HL-60 (cell line): Measurements from ENCODE around the gene OVCA2.

Source experiments
- DNase-seq, 2 experiments: peaks; one replicate each; pipeline ENCODE4 v3.0.0-alpha.2; 2010 to 2020; ENCODE audit warnings: low read depth in 1 of 2, low spot score in 1 of 2
- H3K27ac ChIP-seq: fragments of 250-450 bp; sonication (Bioruptor Pico); replicated peaks from 2 replicates; pipeline ENCODE4 v1.5.1; 2020; ENCODE audit warnings: mild to moderate bottlenecking, moderate library complexity
- H3K27me3 ChIP-seq: fragments of 250-450 bp; sonication (Bioruptor Pico); 2 replicates; pipeline ENCODE4 v1.5.1; 2021; ENCODE audit warnings: mild to moderate bottlenecking, moderate library complexity; ENCODE audit not compliant: insufficient read depth, poor library complexity, severe bottlenecking
- H3K4me3 ChIP-seq: replicated peaks from 2 replicates; pipeline ENCODE4 v1.5.1; 2011; ENCODE audit warnings: mild to moderate bottlenecking, control low read depth, low read length; ENCODE audit not compliant: insufficient read depth
- CTCF ChIP-seq: IDR thresholded peaks from one replicate; pipeline ENCODE4 v1.5.1; 2011; ENCODE audit warnings: low read length, control low read depth, inconsistent platforms; ENCODE audit not compliant: insufficient read depth
- GABPA ChIP-seq: IDR thresholded peaks from 2 replicates; pipeline ENCODE4 v1.6.1; 2012; ENCODE audit warnings: low read depth
- POLR2AphosphoS5 ChIP-seq: IDR thresholded peaks from 2 replicates; pipeline ENCODE4 v1.6.1; 2012; ENCODE audit warnings: low read depth
- REST ChIP-seq: IDR thresholded peaks from 2 replicates; pipeline ENCODE4 v1.6.1; 2012; ENCODE audit warnings: low read depth; ENCODE audit not compliant: insufficient replicate concordance
- SPI1 ChIP-seq: IDR thresholded peaks from 2 replicates; pipeline ENCODE4 v1.6.1; 2012; ENCODE audit warnings: low read depth, mild to moderate bottlenecking, borderline replicate concordance

Gene OVCA2

GRCh38 chr17:1997289-1997926 lies 44.4 kb upstream of the OVCA2 start:
- no peak for TF ChIP-seq SPI1
- TF ChIP-seq CTCF, result no peak
- no peak for TF ChIP-seq POLR2AphosphoS5
- TF ChIP-seq REST, result no peak
- TF ChIP-seq GABPA, result no peak
- no peak overlapping the region for H3K27ac ChIP-seq
- no peak overlapping the region for H3K4me3 ChIP-seq
- no peaks in the 10 kb centered on the region for H3K27me3 ChIP-seq
- no peak for DNase-seq

GRCh38 chr17:1997927-1998742 lies 43.7 kb upstream of the OVCA2 start:
- DNase-seq, result no peak
- H3K4me3 ChIP-seq, result no peak overlapping the region
- H3K27me3 ChIP-seq, result no peaks in the 10 kb centered on the region
- TF ChIP-seq POLR2AphosphoS5 (no peak), REST (no peak), GABPA (no peak), CTCF (no peak), SPI1 (no peak)
- no peak overlapping the region for H3K27ac ChIP-seq

- H3K27ac ChIP-seq, result no peak overlapping the region
These were observed 42.1 kb upstream of the OVCA2 start for GRCh38 chr17:1999557-2000251.

More at GRCh38 chr17:1999557-2000251, 42.1 kb upstream of the OVCA2 start:
- Histone ChIP-seq H3K27me3 (no peaks in the 10 kb centered on the region), H3K4me3 (no peak overlapping the region)
- no peak for TF ChIP-seq REST
- no peak for TF ChIP-seq CTCF
- TF ChIP-seq POLR2AphosphoS5, result no peak
- TF ChIP-seq SPI1, result no peak
- TF ChIP-seq GABPA, result no peak
- DNase-seq, result no peak
